Liver (tissue), 9 donors: Measurements from ENCODE around the gene FARP1. TPM values are rescaled to one million over a fixed set of nuclear protein-coding genes. Genes with fewer than 3 reads are reported as not detected.

ENCODE experiments used
- DNase-seq: peaks from one replicate; pipeline ENCODE4 v3.0.0-alpha.2; 2017; ENCODE audit warnings: low spot score
- H3K27ac ChIP-seq, 2 donors: one replicate each; pipeline ENCODE4 v1.7.0; 2013; ENCODE audit warnings: inconsistent platforms in 2 of 2, low read length in 2 of 2, control low read depth in 1 of 2, low read depth in 1 of 2, mild to moderate bottlenecking in 1 of 2
- H3K27me3 ChIP-seq, 4 donors: one replicate each; pipeline versions ENCODE4 v1.6.1 to v1.7.0; 2013; ENCODE audit warnings: low read length in 3 of 4, inconsistent platforms in 1 of 4, mild to moderate bottlenecking in 1 of 4, moderate library complexity in 1 of 4; ENCODE audit not compliant: control insufficient read depth in 4 of 4, insufficient read depth in 4 of 4
- H3K36me3 ChIP-seq, 4 donors: one replicate each; pipeline versions ENCODE4 v1.6.1 to v1.7.0; 2013; ENCODE audit warnings: low read length in 3 of 4, mild to moderate bottlenecking in 3 of 4, low read depth in 1 of 4, moderate library complexity in 1 of 4; ENCODE audit not compliant: control insufficient read depth in 4 of 4, insufficient read depth in 3 of 4
- H3K4me1 ChIP-seq, 4 donors: one replicate each; pipeline versions ENCODE4 v1.6.1 to v1.7.0; 2013; ENCODE audit warnings: low read length in 3 of 4, mild to moderate bottlenecking in 3 of 4, moderate library complexity in 1 of 4; ENCODE audit not compliant: control insufficient read depth in 4 of 4, insufficient read depth in 4 of 4
- H3K4me3 ChIP-seq, 3 donors: one replicate each; pipeline versions ENCODE4 v1.6.1 to v1.7.0; 2013; ENCODE audit warnings: low read length in 3 of 3, control low read depth in 1 of 3, low read depth in 1 of 3, mild to moderate bottlenecking in 1 of 3
- H3K9ac ChIP-seq, 2 donors: one replicate each; pipeline ENCODE4 v1.7.0; 2013; ENCODE audit warnings: low read length in 2 of 2, mild to moderate bottlenecking in 2 of 2, moderate library complexity in 2 of 2, control low read depth in 1 of 2, low read depth in 1 of 2
- H3K9me3 ChIP-seq, 4 donors: one replicate each; pipeline versions ENCODE4 v1.6.1 to v1.7.0; 2013; ENCODE audit warnings: low read length in 3 of 4; ENCODE audit not compliant: control insufficient read depth in 4 of 4
- EGR1 ChIP-seq, 2 donors: IDR thresholded peaks; 2 replicates each; pipeline ENCODE4 v1.6.1; 2016 to 2018; ENCODE audit warnings: antibody characterized with exemption in 2 of 2, low read depth in 2 of 2
- FOXA1 ChIP-seq: IDR thresholded peaks from 2 replicates; pipeline ENCODE4 v1.6.1; 2016; ENCODE audit warnings: antibody characterized with exemption
- FOXA2 ChIP-seq: IDR thresholded peaks from 2 replicates; pipeline ENCODE4 v1.6.1; 2016; ENCODE audit warnings: antibody characterized with exemption
- GABPA ChIP-seq, 2 donors: IDR thresholded peaks in 1 of 2; conservative IDR thresholded peaks in 1 of 2; 2 replicates each; pipeline ENCODE4 v1.6.1; 2016; ENCODE audit warnings: antibody characterized with exemption in 2 of 2, mild to moderate bottlenecking in 1 of 2, moderate library complexity in 1 of 2
- HNF4A ChIP-seq, 2 donors: conservative IDR thresholded peaks; 2 replicates each; pipeline ENCODE4 v1.6.1; 2016; ENCODE audit warnings: antibody characterized with exemption in 2 of 2, mild to moderate bottlenecking in 2 of 2
- HNF4G ChIP-seq: IDR thresholded peaks from 2 replicates; pipeline ENCODE4 v1.6.1; 2016; ENCODE audit warnings: antibody characterized with exemption
- JUND ChIP-seq, 2 donors: IDR thresholded peaks; 2 replicates each; pipeline ENCODE4 v1.6.1; 2016; ENCODE audit warnings: antibody characterized with exemption in 2 of 2
- NR2F2 ChIP-seq: IDR thresholded peaks from 2 replicates; pipeline ENCODE4 v1.6.1; 2016; ENCODE audit warnings: antibody characterized with exemption
- RAD21 ChIP-seq, 2 donors: IDR thresholded peaks; 2 replicates each; pipeline ENCODE4 v1.6.1; 2016; ENCODE audit warnings: antibody characterized with exemption in 2 of 2, mild to moderate bottlenecking in 2 of 2
- RXRA ChIP-seq, 2 donors: IDR thresholded peaks; 2 replicates each; pipeline ENCODE4 v1.6.1; 2017 to 2018; ENCODE audit warnings: antibody characterized with exemption in 2 of 2, mild to moderate bottlenecking in 1 of 2
- SP1 ChIP-seq: IDR thresholded peaks from 2 replicates; pipeline ENCODE4 v1.6.1; 2018; ENCODE audit warnings: antibody characterized with exemption, mild to moderate bottlenecking
- TAF1 ChIP-seq: conservative IDR thresholded peaks from 2 replicates; pipeline ENCODE4 v1.6.1; 2016; ENCODE audit warnings: antibody characterized with exemption, mild to moderate bottlenecking
- YY1 ChIP-seq: IDR thresholded peaks from 2 replicates; pipeline ENCODE4 v1.6.1; 2016; ENCODE audit warnings: antibody characterized with exemption, mild to moderate bottlenecking
- WGBS: extraction: QIAGEN DNeasy Blood & Tissue Kit; methylation state at CpG from one replicate; pipeline ENCODE4 v1.1.7; 2013; 5-methylcytosine and 5-hydroxymethylcytosine counted together
- polyA plus RNA-seq, 2 donors: library from polyadenylated mRNA; stranded (reverse) in 1 of 2; unstranded in 1 of 2; fragments of 200-250 nt in 1 of 2; fragments of >200 nt in 1 of 2; fragmentation: Nextera tagmentation in 1 of 2; extraction: Ambion mirVana in 1 of 2; gene quantifications; one replicate each; pipeline versions ENCODE4 v1.2.1 to v1.2.3, GENCODE V29; 2013 to 2015
- total RNA-seq, 2 donors: library from RNA; depleted of rRNA; stranded (reverse); fragments of >200 nt; gene quantifications; one replicate each; pipeline ENCODE4 v1.2.3, GENCODE V29; 2014
- TF ChIP-seq, protein P1 (sequence below): IDR thresholded peaks from 2 replicates; pipeline ENCODE4 v1.6.1; 2016; ENCODE audit warnings: antibody characterized with exemption
- TF ChIP-seq, protein P2 (sequence below): fragments of 150-350 bp; IDR thresholded peaks from 2 replicates; pipeline ENCODE4 v1.5.1; 2017; ENCODE audit warnings: improper control_type of control experiment, low read depth, low read length; ENCODE audit not compliant: missing input control
- TF ChIP-seq, protein P3 (sequence below): IDR thresholded peaks from 2 replicates; pipeline ENCODE4 v1.6.1; 2016; ENCODE audit warnings: antibody characterized with exemption, mild to moderate bottlenecking
- TF ChIP-seq, protein P4 (sequence below): IDR thresholded peaks from 2 replicates; pipeline ENCODE4 v1.6.1; 2016; ENCODE audit warnings: antibody characterized with exemption
- TF ChIP-seq, protein P5 (sequence below): IDR thresholded peaks from 2 replicates; pipeline ENCODE4 v1.6.1; 2016; ENCODE audit warnings: antibody characterized with exemption
- donor health status: healthy.
- donor health status: healthy.
- donor health status: healthy.
- donor health status: healthy.
- donor health status: healthy.

The FARP1 gene
- total and polyA plus RNA-seq, 4 donors: 28.4 to 62.6 (median 39.8) TPM

DNA sequence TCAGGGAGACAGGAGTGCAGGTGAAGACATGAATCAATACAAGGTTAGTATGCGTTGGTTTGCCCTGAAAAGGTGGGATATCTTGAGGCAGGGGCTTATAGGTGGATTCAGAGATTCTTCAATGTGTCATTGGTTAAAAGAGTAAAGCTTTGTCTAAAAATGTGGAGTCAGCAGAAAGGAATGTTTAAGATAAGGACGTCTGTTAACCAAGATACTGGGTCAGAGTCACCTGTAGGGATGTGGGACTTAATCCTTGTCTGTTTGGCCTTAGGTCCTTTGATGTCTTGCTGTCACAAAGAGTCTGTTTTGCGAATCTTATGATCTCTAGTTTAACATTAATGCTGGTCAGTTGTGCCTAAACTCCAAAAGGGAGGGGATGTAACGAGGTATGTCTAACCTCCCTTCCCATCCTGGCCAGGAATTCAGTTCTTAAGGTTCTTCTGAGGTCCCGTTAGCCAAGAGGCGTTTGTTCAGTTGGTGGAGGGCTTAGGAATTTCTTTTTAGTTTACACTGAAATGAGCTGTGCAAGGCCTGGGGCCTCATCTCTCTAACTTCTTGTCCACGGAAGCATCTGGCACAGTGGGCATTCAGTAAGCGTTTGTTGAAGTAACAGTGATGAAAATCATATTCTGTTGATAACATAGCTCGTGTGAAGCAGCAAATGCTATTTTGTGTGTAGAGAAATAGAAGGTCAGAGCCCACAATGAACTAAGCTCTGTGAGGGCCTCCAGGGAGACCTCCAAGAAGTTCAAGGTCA is 130.4 kb downstream of the FARP1 start:
- TF ChIP-seq HNF4G (no peak), JUND (IDR thresholded peaks at IDR 0.05) (no peak), FOXA2 (no peak), NR2F2 (no peak), RXRA (IDR thresholded peaks at IDR 0.05) (no peak), GABPA (IDR thresholded peaks at IDR 0.05 in 1 of 2, conservative IDR thresholded peaks at IDR 0.05 in 1 of 2) (no peak), FOXA1 (no peak), HNF4A (conservative IDR thresholded peaks at IDR 0.05) (no peak), EGR1 (IDR thresholded peaks at IDR 0.05; ENCODE audit: low read depth in 2 of 2) (no peak), YY1 (no peak), TAF1 (no peak), RAD21 (IDR thresholded peaks at IDR 0.05) (no peak), SP1 (no peak)
- TF ChIP-seq, protein P1, sequence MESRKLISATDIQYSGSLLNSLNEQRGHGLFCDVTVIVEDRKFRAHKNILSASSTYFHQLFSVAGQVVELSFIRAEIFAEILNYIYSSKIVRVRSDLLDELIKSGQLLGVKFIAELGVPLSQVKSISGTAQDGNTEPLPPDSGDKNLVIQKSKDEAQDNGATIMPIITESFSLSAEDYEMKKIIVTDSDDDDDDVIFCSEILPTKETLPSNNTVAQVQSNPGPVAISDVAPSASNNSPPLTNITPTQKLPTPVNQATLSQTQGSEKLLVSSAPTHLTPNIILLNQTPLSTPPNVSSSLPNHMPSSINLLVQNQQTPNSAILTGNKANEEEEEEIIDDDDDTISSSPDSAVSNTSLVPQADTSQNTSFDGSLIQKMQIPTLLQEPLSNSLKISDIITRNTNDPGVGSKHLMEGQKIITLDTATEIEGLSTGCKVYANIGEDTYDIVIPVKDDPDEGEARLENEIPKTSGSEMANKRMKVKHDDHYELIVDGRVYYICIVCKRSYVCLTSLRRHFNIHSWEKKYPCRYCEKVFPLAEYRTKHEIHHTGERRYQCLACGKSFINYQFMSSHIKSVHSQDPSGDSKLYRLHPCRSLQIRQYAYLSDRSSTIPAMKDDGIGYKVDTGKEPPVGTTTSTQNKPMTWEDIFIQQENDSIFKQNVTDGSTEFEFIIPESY: no peak
- TF ChIP-seq, protein P2, sequence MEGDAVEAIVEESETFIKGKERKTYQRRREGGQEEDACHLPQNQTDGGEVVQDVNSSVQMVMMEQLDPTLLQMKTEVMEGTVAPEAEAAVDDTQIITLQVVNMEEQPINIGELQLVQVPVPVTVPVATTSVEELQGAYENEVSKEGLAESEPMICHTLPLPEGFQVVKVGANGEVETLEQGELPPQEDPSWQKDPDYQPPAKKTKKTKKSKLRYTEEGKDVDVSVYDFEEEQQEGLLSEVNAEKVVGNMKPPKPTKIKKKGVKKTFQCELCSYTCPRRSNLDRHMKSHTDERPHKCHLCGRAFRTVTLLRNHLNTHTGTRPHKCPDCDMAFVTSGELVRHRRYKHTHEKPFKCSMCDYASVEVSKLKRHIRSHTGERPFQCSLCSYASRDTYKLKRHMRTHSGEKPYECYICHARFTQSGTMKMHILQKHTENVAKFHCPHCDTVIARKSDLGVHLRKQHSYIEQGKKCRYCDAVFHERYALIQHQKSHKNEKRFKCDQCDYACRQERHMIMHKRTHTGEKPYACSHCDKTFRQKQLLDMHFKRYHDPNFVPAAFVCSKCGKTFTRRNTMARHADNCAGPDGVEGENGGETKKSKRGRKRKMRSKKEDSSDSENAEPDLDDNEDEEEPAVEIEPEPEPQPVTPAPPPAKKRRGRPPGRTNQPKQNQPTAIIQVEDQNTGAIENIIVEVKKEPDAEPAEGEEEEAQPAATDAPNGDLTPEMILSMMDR: no peak
- TF ChIP-seq, protein P3, sequence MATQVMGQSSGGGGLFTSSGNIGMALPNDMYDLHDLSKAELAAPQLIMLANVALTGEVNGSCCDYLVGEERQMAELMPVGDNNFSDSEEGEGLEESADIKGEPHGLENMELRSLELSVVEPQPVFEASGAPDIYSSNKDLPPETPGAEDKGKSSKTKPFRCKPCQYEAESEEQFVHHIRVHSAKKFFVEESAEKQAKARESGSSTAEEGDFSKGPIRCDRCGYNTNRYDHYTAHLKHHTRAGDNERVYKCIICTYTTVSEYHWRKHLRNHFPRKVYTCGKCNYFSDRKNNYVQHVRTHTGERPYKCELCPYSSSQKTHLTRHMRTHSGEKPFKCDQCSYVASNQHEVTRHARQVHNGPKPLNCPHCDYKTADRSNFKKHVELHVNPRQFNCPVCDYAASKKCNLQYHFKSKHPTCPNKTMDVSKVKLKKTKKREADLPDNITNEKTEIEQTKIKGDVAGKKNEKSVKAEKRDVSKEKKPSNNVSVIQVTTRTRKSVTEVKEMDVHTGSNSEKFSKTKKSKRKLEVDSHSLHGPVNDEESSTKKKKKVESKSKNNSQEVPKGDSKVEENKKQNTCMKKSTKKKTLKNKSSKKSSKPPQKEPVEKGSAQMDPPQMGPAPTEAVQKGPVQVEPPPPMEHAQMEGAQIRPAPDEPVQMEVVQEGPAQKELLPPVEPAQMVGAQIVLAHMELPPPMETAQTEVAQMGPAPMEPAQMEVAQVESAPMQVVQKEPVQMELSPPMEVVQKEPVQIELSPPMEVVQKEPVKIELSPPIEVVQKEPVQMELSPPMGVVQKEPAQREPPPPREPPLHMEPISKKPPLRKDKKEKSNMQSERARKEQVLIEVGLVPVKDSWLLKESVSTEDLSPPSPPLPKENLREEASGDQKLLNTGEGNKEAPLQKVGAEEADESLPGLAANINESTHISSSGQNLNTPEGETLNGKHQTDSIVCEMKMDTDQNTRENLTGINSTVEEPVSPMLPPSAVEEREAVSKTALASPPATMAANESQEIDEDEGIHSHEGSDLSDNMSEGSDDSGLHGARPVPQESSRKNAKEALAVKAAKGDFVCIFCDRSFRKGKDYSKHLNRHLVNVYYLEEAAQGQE: no peak
- TF ChIP-seq, protein P4, sequence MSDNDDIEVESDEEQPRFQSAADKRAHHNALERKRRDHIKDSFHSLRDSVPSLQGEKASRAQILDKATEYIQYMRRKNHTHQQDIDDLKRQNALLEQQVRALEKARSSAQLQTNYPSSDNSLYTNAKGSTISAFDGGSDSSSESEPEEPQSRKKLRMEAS: no peak
- TF ChIP-seq, protein P5, sequence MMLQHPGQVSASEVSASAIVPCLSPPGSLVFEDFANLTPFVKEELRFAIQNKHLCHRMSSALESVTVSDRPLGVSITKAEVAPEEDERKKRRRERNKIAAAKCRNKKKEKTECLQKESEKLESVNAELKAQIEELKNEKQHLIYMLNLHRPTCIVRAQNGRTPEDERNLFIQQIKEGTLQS: no peak
- peaks cover 11 to 46% (median 37%) of the 10 kb centered on the region in 4 donors for H3K4me1 ChIP-seq
- no peaks in the 10 kb centered on the region for H3K9me3 ChIP-seq
- no peaks in the 10 kb centered on the region for H3K27me3 ChIP-seq
- DNase-seq: no peak
- H3K27ac ChIP-seq: peak overlapping the region; percentile 49 to 63
- no peak overlapping the region for H3K4me3 ChIP-seq
- 85% methylated on average over 9 of the region's 9 CpGs for WGBS
- H3K9ac ChIP-seq: no peak overlapping the region
- H3K36me3 ChIP-seq: no peaks in the 10 kb centered on the region
